ENCODE measurements around the gene RASD1. TPM values are rescaled to one million over a fixed set of nuclear protein-coding genes. Genes with fewer than 3 reads are reported as not detected.

Gene RASD1
- total RNA-seq, 3 donors from 2014 or later (not counting 1 experiment from before 2014, with no cell fraction given): 0.60 to 2.4 (median 1.2) TPM

- 100% methylated on average over 3 of the region's 3 CpGs for WGBS (ENCODE audit: insufficient coverage)
- Mint-ChIP-seq H3K27ac (peak overlapping the region in 1 of 2 donors; percentile 86), H3K36me3 (no peaks in the 10 kb centered on the region), H3K9me3 (no peaks in the 10 kb centered on the region), H3K4me3 (peak overlapping the region; percentile 45), H3K27me3 (ENCODE audit: low read depth in 2 of 2) (peaks cover 0 to 4% of the 10 kb centered on the region in 2 donors), H3K4me1 (peaks cover 30 to 59% of the 10 kb centered on the region in 2 donors)
- H3K36me3 ChIP-seq (ENCODE audit: control insufficient read depth, insufficient read depth, low read length): no peaks in the 10 kb centered on the region
- DNase-seq (no peak), ATAC-seq (no peak)
- H3K27me3 ChIP-seq (ENCODE audit: control insufficient read depth, insufficient read depth, low read length): no peaks in the 10 kb centered on the region
- no peak for TF ChIP-seq CTCF (IDR thresholded peaks at IDR 0.05)
- no peak overlapping the region for H3K27ac ChIP-seq (ENCODE audit: low read length)
- intact Hi-C loops (cut with micrococcal nuclease): no loop called here
- no peaks in the 10 kb centered on the region for H3K9me3 ChIP-seq (ENCODE audit: control insufficient read depth, insufficient read depth, low read length)
- no peak overlapping the region for H3K4me3 ChIP-seq (ENCODE audit: low read length)
- peaks cover 19% of the 10 kb centered on the region for H3K4me1 ChIP-seq (ENCODE audit: control insufficient read depth, insufficient read depth, low read length)
Observed at GRCh38 chr17:17479209-17479608, 17.0 kb downstream of the RASD1 start.

- Histone ChIP-seq H3K27ac (ENCODE audit: low read length) (peak within 1 kb of the TSS; percentile 68), H3K4me1 (ENCODE audit: control insufficient read depth, insufficient read depth, low read length) (peaks cover 19% of the 10 kb centered on the region), H3K9me3 (ENCODE audit: control insufficient read depth, insufficient read depth, low read length) (no peaks in the 10 kb centered on the region), H3K4me3 (ENCODE audit: low read length) (peak within 1 kb of the TSS; percentile 76), H3K36me3 (ENCODE audit: control insufficient read depth, insufficient read depth, low read length) (no peaks in the 10 kb centered on the region), H3K27me3 (ENCODE audit: control insufficient read depth, insufficient read depth, low read length) (no peaks in the 10 kb centered on the region)
- intact Hi-C loops (cut with micrococcal nuclease): no loop called here
- no peaks in the 10 kb centered on the region for H3K36me3 Mint-ChIP-seq
- H3K4me1 Mint-ChIP-seq: peaks cover 26 to 47% of the 10 kb centered on the region in 2 donors
- no peaks in the 10 kb centered on the region for H3K9me3 Mint-ChIP-seq
- no peak for TF ChIP-seq CTCF (IDR thresholded peaks at IDR 0.05)
- H3K27me3 Mint-ChIP-seq (ENCODE audit: low read depth in 2 of 2): peaks cover 0 to 13% of the 10 kb centered on the region in 2 donors
- WGBS (ENCODE audit: insufficient coverage): under 1% methylated on average over 47 of the region's 47 CpGs
- H3K27ac Mint-ChIP-seq: peak within 1 kb of the TSS; percentile 86 to 91
- H3K4me3 Mint-ChIP-seq: peak within 1 kb of the TSS; percentile 89
- ATAC-seq (peak; percentile 95 to 98 (median 98)), DNase-seq (peak; percentile 94 to 98)
Observed at GRCh38 chr17:17476865-17477467, 19.2 kb downstream of the RASD1 start, which contains the start of gene MED9. MED9 (plus strand) TSS chr17:17477000; CDS start chr17:17477042, 42 bp downstream.

GRCh38 chr17:17474341-17474740 is 21.9 kb downstream of the RASD1 start:
- intact Hi-C loops (cut with micrococcal nuclease): no loop called here
- no peaks in the 10 kb centered on the region for H3K9me3 ChIP-seq (ENCODE audit: control insufficient read depth, insufficient read depth, low read length)
- no peak for ATAC-seq
- WGBS (ENCODE audit: insufficient coverage): 94% methylated on average over 6 of the region's 7 CpGs
- no peaks in the 10 kb centered on the region for H3K27me3 ChIP-seq (ENCODE audit: control insufficient read depth, insufficient read depth, low read length)
- H3K27ac ChIP-seq (ENCODE audit: low read length): no peak overlapping the region
- TF ChIP-seq CTCF (IDR thresholded peaks at IDR 0.05): no peak
- H3K4me1 ChIP-seq (ENCODE audit: control insufficient read depth, insufficient read depth, low read length): peaks cover 19% of the 10 kb centered on the region
- no peak overlapping the region for H3K4me3 Mint-ChIP-seq
- DNase-seq: no peak
- H3K27ac Mint-ChIP-seq: no peak overlapping the region
- no peak overlapping the region for H3K4me3 ChIP-seq (ENCODE audit: low read length)
- H3K27me3 Mint-ChIP-seq (ENCODE audit: low read depth in 2 of 2): peaks cover 0 to 13% of the 10 kb centered on the region in 2 donors
- no peaks in the 10 kb centered on the region for H3K9me3 Mint-ChIP-seq
- H3K36me3 Mint-ChIP-seq: no peaks in the 10 kb centered on the region
- no peaks in the 10 kb centered on the region for H3K36me3 ChIP-seq (ENCODE audit: control insufficient read depth, insufficient read depth, low read length)
- H3K4me1 Mint-ChIP-seq: peaks cover 12 to 30% of the 10 kb centered on the region in 2 donors

Measured in natural killer cell (primary cell).